ENCODE results near the gene JPH3. TPM values are rescaled to one million over a fixed set of nuclear protein-coding genes. Genes with fewer than 3 reads are reported as not detected.

Gene JPH3
- total RNA-seq, 2 experiments from 2014 or later: 0.07 to 0.09 TPM

- Mint-ChIP-seq H3K27me3 (no peaks in the 10 kb centered on the region), H3K4me3 (no peak overlapping the region), H3K4me1 (ENCODE audit: low read depth) (no peaks in the 10 kb centered on the region), H3K9me3 (no peaks in the 10 kb centered on the region), H3K27ac (no peak overlapping the region), H3K36me3 (ENCODE audit: low read depth) (no peaks in the 10 kb centered on the region)
- intact Hi-C loops (cut with micrococcal nuclease): no loop called here
- TF ChIP-seq CTCF (IDR thresholded peaks at IDR 0.05): no peak
- CTCF ChIA-PET: interaction anchor here (1.0 kb wide), 1 partner anchor 12 kb away, joined by 3 read pairs; no protein-coding TSS in a partner anchor
- ATAC-seq: no peak
- POLR2A ChIA-PET: interaction anchor here (0.7 to 1.0 kb wide), 2 partner anchors 12 to 100 kb away, joined by 3 read pairs; no protein-coding TSS in a partner anchor
- no peak for DNase-seq
Measured at GRCh38 chr16:87690911-87691685, 88.8 kb downstream of the JPH3 start.

GRCh38 chr16:87691686-87692079 lies 89.4 kb downstream of the JPH3 start:
- ChIA-PET POLR2A (interaction anchor here (1.0 kb wide), 1 partner anchor 11 kb away, joined by 3 read pairs; no protein-coding TSS in a partner anchor), CTCF (interaction anchor here (1.0 kb wide), 1 partner anchor 11 kb away, joined by 3 read pairs; no protein-coding TSS in a partner anchor)
- Mint-ChIP-seq H3K4me3 (no peak overlapping the region), H3K36me3 (ENCODE audit: low read depth) (peaks cover 2% of the 10 kb centered on the region), H3K27me3 (no peaks in the 10 kb centered on the region), H3K27ac (no peak overlapping the region), H3K4me1 (ENCODE audit: low read depth) (no peaks in the 10 kb centered on the region), H3K9me3 (no peaks in the 10 kb centered on the region)
- DNase-seq (no peak), ATAC-seq (no peak)
- no peak for TF ChIP-seq CTCF (IDR thresholded peaks at IDR 0.05)
- intact Hi-C loops (cut with micrococcal nuclease): no loop called here

GRCh38 chr16:87692176-87692575 lies 89.9 kb downstream of the JPH3 start:
- intact Hi-C loops (cut with micrococcal nuclease): no loop called here
- POLR2A ChIA-PET: interaction anchor here (1.0 to 1.3 kb wide), 2 partner anchors 11 kb away, joined by 3 to 4 read pairs; no protein-coding TSS in a partner anchor
- H3K4me1 Mint-ChIP-seq (ENCODE audit: low read depth): no peaks in the 10 kb centered on the region
- CTCF ChIA-PET: interaction anchor here (1.0 kb wide), 1 partner anchor 11 kb away, joined by 3 read pairs; no protein-coding TSS in a partner anchor
- H3K36me3 Mint-ChIP-seq (ENCODE audit: low read depth): peaks cover 2% of the 10 kb centered on the region
- no peaks in the 10 kb centered on the region for H3K27me3 Mint-ChIP-seq
- no peak for ATAC-seq
- no peak for DNase-seq
- H3K27ac Mint-ChIP-seq: no peak overlapping the region
- no peak for TF ChIP-seq CTCF (IDR thresholded peaks at IDR 0.05)
- H3K4me3 Mint-ChIP-seq: no peak overlapping the region
- no peaks in the 10 kb centered on the region for H3K9me3 Mint-ChIP-seq

- POLR2A ChIA-PET: interaction anchor here (1.0 to 1.3 kb wide), 2 partner anchors 10 to 73 kb away, joined by 3 to 4 read pairs; partner anchors contain the start of gene KLHDC4
- CTCF ChIA-PET: no interaction called here
- TF ChIP-seq CTCF (IDR thresholded peaks at IDR 0.05): no peak
- Mint-ChIP-seq H3K4me3 (no peak overlapping the region), H3K27me3 (no peaks in the 10 kb centered on the region), H3K27ac (no peak overlapping the region), H3K36me3 (ENCODE audit: low read depth) (peaks cover 2% of the 10 kb centered on the region), H3K4me1 (ENCODE audit: low read depth) (no peaks in the 10 kb centered on the region), H3K9me3 (no peaks in the 10 kb centered on the region)
- ATAC-seq (no peak), DNase-seq (no peak)
- intact Hi-C loops (cut with micrococcal nuclease): no loop called here
Measured at GRCh38 chr16:87692756-87693155, 90.4 kb downstream of the JPH3 start.

GRCh38 chr16:87693827-87694226 lies 91.5 kb downstream of the JPH3 start:
- ChIA-PET POLR2A (interaction anchor here (1.0 to 1.4 kb wide), 3 partner anchors 9 to 72 kb away, joined by 3 to 4 read pairs (median 3); partner anchors contain the start of gene KLHDC4), CTCF (no interaction called here)
- intact Hi-C loops (cut with micrococcal nuclease): no loop called here
- no peak for ATAC-seq
- peaks cover 5% of the 10 kb centered on the region for H3K4me1 Mint-ChIP-seq (ENCODE audit: low read depth)
- no peaks in the 10 kb centered on the region for H3K27me3 Mint-ChIP-seq
- peaks cover 2% of the 10 kb centered on the region for H3K36me3 Mint-ChIP-seq (ENCODE audit: low read depth)
- TF ChIP-seq CTCF (IDR thresholded peaks at IDR 0.05): no peak
- H3K9me3 Mint-ChIP-seq: no peaks in the 10 kb centered on the region
- H3K27ac Mint-ChIP-seq: no peak overlapping the region
- H3K4me3 Mint-ChIP-seq: no peak overlapping the region
- no peak for DNase-seq

Data from activated CD8-positive, alpha-beta T cell treated with anti-CD3 and anti-CD28 coated beads for 36 hours (primary cell).